Mesothelial cell of epicardium (in vitro differentiated cells): ENCODE results near the gene CFAP97D2. TPM values are rescaled to one million over a fixed set of nuclear protein-coding genes. Genes with fewer than 3 reads are reported as not detected.
"Not testable (repeated sequence)": the region's sequence is repeated elsewhere in the genome, so short reads cannot be mapped to it uniquely, and the experiment has no call there.

Source experiments
- DNase-seq, 2 experiments: peaks; one replicate each; pipeline ENCODE4 v3.0.0; 2021; ENCODE audit warnings: low spot score in 2 of 2; ENCODE audit not compliant: unreplicated experiment in 2 of 2
- H3K27ac Mint-ChIP-seq: 2 replicates; pipeline ENCODE4 v1.8.0; 2021; ENCODE audit warnings: mixed read lengths
- H3K27me3 Mint-ChIP-seq: 2 replicates; pipeline ENCODE4 v1.8.0; 2021; ENCODE audit warnings: low read depth, mixed read lengths
- H3K36me3 Mint-ChIP-seq: 2 replicates; pipeline ENCODE4 v1.8.0; 2021; ENCODE audit warnings: mixed read lengths
- H3K4me1 Mint-ChIP-seq: 2 replicates; pipeline ENCODE4 v1.8.0; 2021; ENCODE audit warnings: mixed read lengths
- H3K4me3 Mint-ChIP-seq: 2 replicates; pipeline ENCODE4 v1.8.0; 2021; ENCODE audit warnings: mild to moderate bottlenecking, moderate library complexity, mixed read lengths
- H3K9me3 Mint-ChIP-seq: 2 replicates; pipeline ENCODE4 v1.8.0; 2021; ENCODE audit warnings: mixed read lengths
- CTCF ChIP-seq: fragments of 200-600 bp; sonication (generic); IDR thresholded peaks from one replicate; pipeline ENCODE4 v1.5.0; 2021; ENCODE audit warnings: antibody characterized with exemption; ENCODE audit not compliant: unreplicated experiment
- total RNA-seq: library from RNA; stranded (reverse); gene quantifications from 3 replicates; pipeline ENCODE4 v1.2.1, GENCODE V29; 2021

Gene CFAP97D2
- total RNA-seq, 1 donor from 2014 or later = not detected

GRCh38 chr13:114198556-114198955, 19.5 kb downstream of the CFAP97D2 start:
- Mint-ChIP-seq H3K9me3 (no peaks in the 10 kb centered on the region), H3K27ac (no peak overlapping the region), H3K4me1 (no peaks in the 10 kb centered on the region), H3K36me3 (no peaks in the 10 kb centered on the region), H3K27me3 (no peaks in the 10 kb centered on the region), H3K4me3 (no peak overlapping the region)
- no peak for TF ChIP-seq CTCF
- no peak for DNase-seq

GRCh38 chr13:114199526-114199925, 20.5 kb downstream of the CFAP97D2 start:
- not testable (repeated sequence) for H3K4me3 Mint-ChIP-seq, H3K9me3 Mint-ChIP-seq, H3K27me3 Mint-ChIP-seq, H3K36me3 Mint-ChIP-seq, DNase-seq, H3K4me1 Mint-ChIP-seq, H3K27ac Mint-ChIP-seq

- DNase-seq = no peak
- H3K4me3 Mint-ChIP-seq = no peak overlapping the region
- H3K36me3 Mint-ChIP-seq = no peaks in the 10 kb centered on the region
- H3K9me3 Mint-ChIP-seq = no peaks in the 10 kb centered on the region
- no peaks in the 10 kb centered on the region for H3K27me3 Mint-ChIP-seq
- no peak for TF ChIP-seq CTCF
- H3K27ac Mint-ChIP-seq = no peak overlapping the region
- no peaks in the 10 kb centered on the region for H3K4me1 Mint-ChIP-seq
Measured at GRCh38 chr13:114199954-114200353, 20.9 kb downstream of the CFAP97D2 start.

- Mint-ChIP-seq H3K27me3 (no peaks in the 10 kb centered on the region), H3K27ac (no peak overlapping the region), H3K4me3 (no peak overlapping the region), H3K9me3 (no peaks in the 10 kb centered on the region), H3K4me1 (no peaks in the 10 kb centered on the region), H3K36me3 (no peaks in the 10 kb centered on the region)
- TF ChIP-seq CTCF = no peak
- no peak for DNase-seq
Measured at GRCh38 chr13:114200399-114200911, 21.4 kb downstream of the CFAP97D2 start.

GRCh38 chr13:114202581-114202980, 23.5 kb downstream of the CFAP97D2 start:
- no peak for DNase-seq
- Mint-ChIP-seq H3K27me3 (no peaks in the 10 kb centered on the region), H3K9me3 (peaks cover 12% of the 10 kb centered on the region), H3K27ac (no peak overlapping the region), H3K4me1 (no peaks in the 10 kb centered on the region), H3K4me3 (no peak overlapping the region), H3K36me3 (no peaks in the 10 kb centered on the region)
- TF ChIP-seq CTCF = no peak

GRCh38 chr13:114203536-114203935, 24.5 kb downstream of the CFAP97D2 start:
- Mint-ChIP-seq H3K27ac (no peak overlapping the region), H3K27me3 (no peaks in the 10 kb centered on the region), H3K9me3 (peaks cover 18% of the 10 kb centered on the region), H3K4me1 (no peaks in the 10 kb centered on the region), H3K4me3 (no peak overlapping the region), H3K36me3 (no peaks in the 10 kb centered on the region)
- no peak for DNase-seq
- TF ChIP-seq CTCF = no peak
